Heart left ventricle (tissue), 16 donors: ENCODE results near the gene WRAP73. TPM values are rescaled to one million over a fixed set of nuclear protein-coding genes. Genes with fewer than 3 reads are reported as not detected.

Experiments
- ATAC-seq, 4 donors: fragments of 200-7000 bp; cut with Tn5 transposase; one replicate each; pipeline ENCODE4 v1.9.1; 2020 to 2022; ENCODE audit warnings: moderate library complexity in 4 of 4, mild to moderate bottlenecking in 3 of 4, moderate number of reproducible peaks in 1 of 4
- DNase-seq, 5 donors: peaks; one replicate each; pipeline ENCODE4 v3.0.0-alpha.2; 2020
- H3K27ac ChIP-seq, 12 donors: fragments of 200-600 bp; sonication (generic) in 4 of 12; one replicate each; pipeline versions ENCODE4 v1.5.0 to v1.8.0; 2016 to 2022; ENCODE audit warnings: mild to moderate bottlenecking in 2 of 12
- H3K27me3 ChIP-seq, 9 donors: fragments of 200-600 bp; sonication (generic) in 2 of 9; one replicate each; pipeline versions ENCODE4 v1.5.1 to v1.8.0; 2016 to 2022; ENCODE audit warnings: mild to moderate bottlenecking in 3 of 9
- H3K36me3 ChIP-seq, 9 donors: fragments of 200-600 bp; sonication (generic) in 2 of 9; one replicate each; pipeline versions ENCODE4 v1.5.0 to v1.8.0; 2018 to 2022; ENCODE audit warnings: mild to moderate bottlenecking in 2 of 9
- H3K4me1 ChIP-seq, 12 donors: fragments of 200-600 bp; sonication (generic) in 4 of 12; one replicate each; pipeline versions ENCODE4 v1.5.0 to v1.8.0; 2016 to 2022; ENCODE audit warnings: mild to moderate bottlenecking in 3 of 12
- H3K4me3 ChIP-seq, 12 donors: fragments of 200-600 bp; sonication (generic) in 4 of 12; one replicate each; pipeline versions ENCODE4 v1.5.0 to v1.8.0; 2017 to 2022; ENCODE audit warnings: mild to moderate bottlenecking in 9 of 12, moderate library complexity in 4 of 12
- H3K9me3 ChIP-seq, 12 donors: fragments of 200-600 bp; sonication (generic) in 4 of 12; one replicate each; pipeline versions ENCODE4 v1.5.0 to v1.8.0; 2016 to 2022; ENCODE audit warnings: mild to moderate bottlenecking in 1 of 12
- CTCF ChIP-seq, 12 donors: fragments of 200-600 bp; sonication (generic) in 4 of 12; IDR thresholded peaks; one replicate each; pipeline versions ENCODE4 v1.5.0 to v1.8.0; 2018 to 2022; ENCODE audit warnings: antibody characterized with exemption in 12 of 12, mild to moderate bottlenecking in 5 of 12
- POLR2A ChIP-seq, 2 donors: fragments of 450-650 bp; IDR thresholded peaks; one replicate each; pipeline ENCODE4 v1.6.1; 2017; ENCODE audit warnings: antibody characterized with exemption in 2 of 2, mild to moderate bottlenecking in 2 of 2, moderate library complexity in 2 of 2
- WGBS, 4 donors: extraction: QIAGEN DNeasy Blood & Tissue Kit in 2 of 4; methylation state at CpG; one replicate each; pipeline versions ENCODE4 v1.1.5 to v1.1.7; 2013 to 2018; 5-methylcytosine and 5-hydroxymethylcytosine counted together
- intact Hi-C, 10 donors: fragments of 100-400 bp; cut with DNase I; formaldehyde crosslinking; loops; one replicate each; pipeline versions ENCODE4 v1.11.1 to v1.14.2; 2022
- polyA plus RNA-seq, 2 donors: library from polyadenylated mRNA; stranded (reverse); fragments of 200-250 nt; gene quantifications; one replicate each; pipeline ENCODE4 v1.2.3, GENCODE V29; 2013
- total RNA-seq, 9 donors: library from RNA; depleted of rRNA in 2 of 9; stranded (reverse); fragments of >200 nt in 2 of 9; fragmentation: NEBNext Ultra II Directional in 3 of 9; extraction: Animal tissue kit (Norgen Biotek cat#: 25700) in 3 of 9; gene quantifications; one replicate each; pipeline versions ENCODE4 v1.1.0 to v1.2.4, GENCODE V29; 2016 to 2023
- donor health status: ischemic (EF 13 %, LVEDD 7.1; RV severe dilation, severe dysfunction).
- donor health status: healthy with polysubstance abuse.
- donor health status: DM: no; HTN: yes; CAD: no.
- donor health status: DM: no; HTN: no; CAD: no.
- donor health status: ischemic (EF 25% LVEDD 6.9; RV normal size, moderate dysfunction).
- donor health status: ischemic (EF 25% LVEDD 5.7; RV mildly dilated, moderate dysfunction).
- donor health status: healthy.
- donor health status: DM: yes; HTN: yes; CAD: no.
- donor health status: ischemic (EF 35%, LVEDD 5.7; RV mildly dilated, moderate dysfunction).
- donor health status: nonischemic (EF 11% LVEDD 7.7; RV severe dilation, severe dysfunction).
- donor health status: DM: yes; HTN: yes; CAD: no.
- donor health status: PGD.
- donor health status: ischemic (EF 29% LVEDD 5.4; RV normal size, mild dysfunction).
- donor health status: nonischemic (EF 23%, LVEDD 6.1; RV moderate dilation, normal function).

Gene WRAP73
- total and polyA plus RNA-seq, 11 donors, result 8.5 to 21.6 (median 11.3) TPM

GRCh38 chr1:3626025-3626424, 23.9 kb downstream of the WRAP73 start:
- H3K36me3 ChIP-seq, result peaks cover 0 to 47% (median 44%) of the 10 kb centered on the region in 9 donors
- 82 to 86% (median 84%) methylated on average over 4 of the region's 4 CpGs for WGBS, 4 donors
- no peaks in the 10 kb centered on the region for H3K9me3 ChIP-seq
- no peak for ATAC-seq
- H3K4me3 ChIP-seq, result peak overlapping the region in 10 of 12 donors; percentile 71 to 99 (median 97)
- intact Hi-C loops, result loop anchor here in 2 of 10 donors (10.0 kb wide), 1 partner anchor 99 kb away; no protein-coding TSS in a partner anchor
- peaks cover 0 to 35% (median 24%) of the 10 kb centered on the region in 12 donors for H3K4me1 ChIP-seq
- DNase-seq, result no peak
- TF ChIP-seq POLR2A (IDR thresholded peaks at IDR 0.05) (no peak), CTCF (IDR thresholded peaks at IDR 0.05) (no peak)
- H3K27ac ChIP-seq, result peak overlapping the region in 5 of 12 donors; percentile 66 to 88 (median 78)
- no peaks in the 10 kb centered on the region for H3K27me3 ChIP-seq

- peaks cover 0 to 37% (median 24%) of the 10 kb centered on the region in 12 donors for H3K4me1 ChIP-seq
- DNase-seq, result peak in 1 of 5 donors; percentile 56
- no peak for TF ChIP-seq POLR2A (IDR thresholded peaks at IDR 0.05)
- TF ChIP-seq CTCF (IDR thresholded peaks at IDR 0.05), result no peak
- ATAC-seq, result peak in 2 of 4 donors; percentile 26 to 42
- peak overlapping the region; percentile 49 to 88 (median 78) for H3K27ac ChIP-seq
- WGBS, 4 donors, result 1 to 10% (median 3%) methylated on average over 12 to 71 of the region's 71 CpGs
- peak overlapping the region; percentile 71 to 99 (median 96) for H3K4me3 ChIP-seq
- intact Hi-C loops, result loop anchor here in 3 of 10 donors (2.0 to 10.0 kb wide), 2 partner anchors 21 to 99 kb away; no protein-coding TSS in a partner anchor
- peaks cover 0 to 40% (median 37%) of the 10 kb centered on the region in 9 donors for H3K36me3 ChIP-seq
- H3K27me3 ChIP-seq, result no peaks in the 10 kb centered on the region
- H3K9me3 ChIP-seq, result no peaks in the 10 kb centered on the region
These were observed 24.6 kb downstream of the WRAP73 start for GRCh38 chr1:3625151-3625907.

- intact Hi-C loops, result loop anchor here in 5 of 10 donors (2.0 to 10.0 kb wide), 3 partner anchors 22 to 172 kb away; partner anchors contain the start of gene ARHGEF16 (in 2 of the 5)
- Histone ChIP-seq H3K36me3 (peaks cover 0 to 32% (median 29%) of the 10 kb centered on the region in 9 donors), H3K9me3 (no peaks in the 10 kb centered on the region), H3K27me3 (no peaks in the 10 kb centered on the region), H3K27ac (peak within 1 kb of the TSS; percentile 56 to 88 (median 80)), H3K4me3 (peak within 1 kb of the TSS; percentile 71 to 99 (median 96)), H3K4me1 (peaks cover 0 to 34% (median 24%) of the 10 kb centered on the region in 12 donors)
- ATAC-seq, result peak; percentile 97 to 99 (median 98)
- DNase-seq, result peak; percentile 98 to 100 (median 99)
- TF ChIP-seq POLR2A (IDR thresholded peaks at IDR 0.05), result peak in 1 of 2 donors; percentile 59
- no peak for TF ChIP-seq CTCF (IDR thresholded peaks at IDR 0.05)
- 0 to 1% (median 1%) methylated on average over 54 to 108 of the region's 108 CpGs for WGBS, 4 donors
These were observed 25.4 kb downstream of the WRAP73 start, which contains the start of gene TPRG1L for GRCh38 chr1:3624200-3625136. Gene TPRG1L (plus strand): TSS chr1:3625015. CDS start chr1:3625073, 58 bp downstream.
